ENCODE data around the gene ESYT1.
"Not testable (repeated sequence)": the region's sequence is repeated elsewhere in the genome, so short reads cannot be mapped to it uniquely, and the experiment has no call there.

Gene ESYT1

GRCh38 chr12:56103823-56104108 lies 24.3 kb upstream of the ESYT1 start:
- no peak for DNase-seq

DNA sequence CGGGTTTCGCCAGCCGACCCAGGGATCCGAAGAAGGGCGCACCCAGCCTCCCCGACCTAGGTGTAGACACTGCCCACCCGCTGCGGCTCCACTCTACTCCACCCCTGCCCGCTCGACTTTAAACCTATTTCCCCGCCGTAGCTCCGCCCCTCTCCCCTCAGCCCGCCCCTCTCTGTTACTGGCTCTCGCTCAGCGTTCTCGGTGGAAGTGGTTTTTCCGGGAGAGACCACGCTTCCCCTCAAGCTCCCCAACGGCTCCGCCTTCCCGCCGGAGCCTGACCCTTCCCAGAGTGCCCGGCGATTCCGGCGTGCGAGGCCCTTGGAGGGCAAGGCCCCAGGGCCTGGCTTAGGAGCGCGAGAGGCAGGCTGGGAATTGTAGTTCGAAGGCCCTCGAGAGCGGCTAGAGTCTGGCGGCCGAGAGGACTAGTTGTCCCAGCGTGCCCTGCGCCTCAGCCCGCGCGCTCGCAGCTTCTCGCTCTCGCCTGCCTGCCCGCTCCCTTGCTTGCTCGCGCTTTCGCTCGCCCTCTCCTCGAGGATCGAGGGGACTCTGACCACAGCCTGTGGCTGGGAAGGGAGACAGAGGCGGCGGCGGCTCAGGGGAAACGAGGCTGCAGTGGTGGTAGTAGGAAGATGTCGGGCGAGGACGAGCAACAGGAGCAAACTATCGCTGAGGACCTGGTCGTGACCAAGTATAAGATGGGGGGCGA lies 23.8 kb upstream of the ESYT1 start, which contains the start of gene PA2G4:
Gene PA2G4 (plus strand): TSS at position 451 of the 706 bp plus-strand sequence. CDS start 179 bp downstream, at position 630.
- DNase-seq = peak; percentile 96 to 97

DNA sequence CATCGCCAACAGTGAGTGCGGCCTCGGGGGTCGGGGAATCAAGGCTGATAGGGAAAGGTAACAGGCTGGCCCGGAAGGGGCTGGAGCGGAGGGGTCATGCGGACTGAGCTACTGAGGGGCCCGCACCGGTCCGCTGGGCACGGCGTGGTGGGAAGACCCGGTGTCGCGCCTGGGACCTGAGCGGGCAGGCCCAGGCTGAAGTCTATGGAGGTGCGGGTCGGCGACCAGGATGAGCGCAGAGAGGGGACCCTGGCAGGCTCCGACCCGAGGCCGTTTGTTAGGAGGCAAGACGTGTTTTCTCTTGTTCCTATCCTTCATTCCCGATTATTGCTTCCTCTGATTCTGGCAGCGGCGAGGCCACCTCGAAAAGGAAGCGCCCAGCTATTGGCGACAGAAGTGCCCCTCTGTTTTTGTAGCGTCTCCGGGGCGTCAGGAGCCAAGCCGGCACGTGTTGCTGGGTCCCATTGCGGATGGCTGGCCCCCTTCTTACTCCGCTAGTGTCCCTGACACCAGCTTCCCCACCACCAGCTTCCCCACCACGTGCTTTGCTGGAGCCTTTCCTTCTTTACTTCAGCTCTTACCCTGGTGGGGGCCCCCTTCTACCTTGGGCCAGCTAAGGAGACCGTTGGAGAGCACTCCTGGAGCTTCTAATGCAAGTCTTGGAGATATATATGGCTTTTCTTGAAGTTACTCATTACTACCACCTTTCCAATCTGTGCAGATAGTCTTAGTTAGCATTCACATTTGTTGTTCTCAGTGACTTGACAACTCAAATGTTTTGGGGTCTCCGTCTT lies 23.1 kb upstream of the ESYT1 start:
- peak; percentile 16 to 41 for DNase-seq

DNA sequence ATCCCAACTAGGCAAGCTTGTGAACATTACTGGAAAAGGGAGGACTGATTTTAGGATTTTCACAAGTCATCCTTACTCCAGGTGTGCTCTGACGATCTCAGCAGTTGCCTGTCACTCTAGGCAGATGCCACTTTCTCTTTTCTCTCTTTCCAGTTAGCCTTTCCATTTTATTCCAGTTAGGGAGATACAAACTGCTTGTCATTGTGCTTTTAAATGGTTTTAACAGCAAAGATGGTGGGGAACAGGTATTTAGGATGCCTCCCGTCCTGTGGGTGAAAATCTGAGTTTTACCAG lies 22.5 kb upstream of the ESYT1 start:
- no peak for DNase-seq

GRCh38 chr12:56107242-56107641 lies 20.8 kb upstream of the ESYT1 start:
- DNase-seq = no peak

- no peak for DNase-seq
Measured at GRCh38 chr12:56110571-56110970, 17.5 kb upstream of the ESYT1 start.

DNA sequence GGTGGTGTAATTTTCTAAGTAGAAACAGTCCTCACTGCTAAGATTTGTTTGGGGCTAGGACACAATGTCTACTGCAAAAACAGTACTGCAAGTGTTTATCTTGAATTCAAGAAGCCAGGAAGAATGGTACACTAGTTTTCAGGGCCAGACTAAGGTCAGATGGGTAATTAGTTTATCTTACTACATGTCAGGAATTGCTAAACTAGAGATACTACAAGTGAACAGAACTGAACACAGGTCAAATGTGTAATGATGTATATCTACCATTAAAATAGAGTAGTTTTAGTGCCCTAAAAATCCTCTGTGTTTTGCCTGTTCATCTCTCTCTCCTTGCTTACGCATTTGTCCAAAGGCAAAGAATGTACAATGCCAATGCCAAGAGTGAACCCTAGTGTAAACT lies 14.0 kb upstream of the ESYT1 start:
- DNase-seq = no peak

DNA sequence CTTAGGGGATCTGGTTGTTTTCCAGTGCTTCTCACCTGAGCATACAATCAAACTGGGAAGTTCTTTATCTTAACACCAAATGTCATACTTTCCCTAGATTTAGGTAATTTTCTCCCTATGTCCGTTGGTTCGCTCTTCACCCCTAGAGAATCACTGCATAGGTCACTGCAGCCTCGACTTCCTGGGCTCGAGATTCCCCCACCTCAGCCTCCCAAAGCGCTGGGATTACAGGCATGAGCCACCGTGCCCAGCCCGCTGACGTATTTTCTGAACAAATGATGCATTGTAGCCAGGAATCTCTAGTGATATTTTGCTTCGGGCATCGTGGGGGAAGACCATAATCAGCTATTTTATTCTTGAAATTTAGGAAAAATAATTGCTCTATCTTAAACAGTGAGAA lies 12.7 kb upstream of the ESYT1 start:
- no peak for DNase-seq

DNA sequence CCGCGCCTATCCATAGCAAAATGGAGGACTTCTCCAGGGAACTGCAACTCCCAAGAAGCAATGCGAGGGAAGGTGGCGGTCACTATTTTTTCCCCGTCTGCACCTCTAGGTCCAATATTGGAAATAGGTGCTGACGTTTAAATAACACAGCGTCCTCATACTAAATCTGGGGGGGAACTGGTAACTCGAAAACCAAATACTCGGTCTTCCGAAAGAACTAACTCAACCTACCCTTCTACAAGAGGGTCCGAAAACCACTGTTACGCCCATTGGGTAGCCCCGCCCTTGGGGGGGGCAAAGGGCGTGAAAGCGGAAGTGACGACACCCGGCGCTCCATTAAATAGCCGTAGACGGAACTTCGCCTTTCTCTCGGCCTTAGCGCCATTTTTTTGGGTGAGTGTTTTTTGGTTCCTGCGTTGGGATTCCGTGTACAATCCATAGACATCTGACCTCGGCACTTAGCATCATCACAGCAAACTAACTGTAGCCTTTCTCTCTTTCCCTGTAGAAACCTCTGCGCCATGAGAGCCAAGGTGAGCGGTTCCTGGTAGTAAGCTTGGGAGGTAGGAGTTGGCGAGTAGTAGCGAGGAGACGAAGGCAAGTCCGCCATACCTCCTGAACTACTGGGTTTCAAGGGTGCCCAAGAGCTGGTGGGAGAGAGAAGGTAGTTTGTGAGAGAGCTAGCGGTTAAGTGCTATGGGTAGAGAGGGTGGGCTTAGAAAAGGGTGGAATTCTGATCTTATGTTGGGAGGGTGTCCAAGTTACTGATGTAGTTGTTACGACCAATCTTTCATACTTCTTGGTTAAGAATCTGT lies 11.6 kb upstream of the ESYT1 start, which contains the start of gene RPL41:
Gene RPL41 (plus strand): TSS at position 367 of the 815 bp plus-strand sequence.
- DNase-seq = peak; percentile 90 to 92

- DNase-seq = not testable (repeated sequence)
Measured at GRCh38 chr12:56117082-56117706, 10.9 kb upstream of the ESYT1 start.

- DNase-seq = peak; percentile 92 to 98
Measured at GRCh38 chr12:56117778-56118687, 10.0 kb upstream of the ESYT1 start, which contains the start of gene ZC3H10. TSS of gene ZC3H10 (plus strand) at chr12:56118266. CDS start at chr12:56120563, 2,297 bp downstream.

GRCh38 chr12:56118688-56119357 lies 9.2 kb upstream of the ESYT1 start:
- no peak for DNase-seq

GRCh38 chr12:56119361-56119796 lies 8.7 kb upstream of the ESYT1 start:
- DNase-seq = peak; percentile 43 to 67

GRCh38 chr12:56120158-56120846 lies 7.8 kb upstream of the ESYT1 start:
- no peak for DNase-seq

DNA sequence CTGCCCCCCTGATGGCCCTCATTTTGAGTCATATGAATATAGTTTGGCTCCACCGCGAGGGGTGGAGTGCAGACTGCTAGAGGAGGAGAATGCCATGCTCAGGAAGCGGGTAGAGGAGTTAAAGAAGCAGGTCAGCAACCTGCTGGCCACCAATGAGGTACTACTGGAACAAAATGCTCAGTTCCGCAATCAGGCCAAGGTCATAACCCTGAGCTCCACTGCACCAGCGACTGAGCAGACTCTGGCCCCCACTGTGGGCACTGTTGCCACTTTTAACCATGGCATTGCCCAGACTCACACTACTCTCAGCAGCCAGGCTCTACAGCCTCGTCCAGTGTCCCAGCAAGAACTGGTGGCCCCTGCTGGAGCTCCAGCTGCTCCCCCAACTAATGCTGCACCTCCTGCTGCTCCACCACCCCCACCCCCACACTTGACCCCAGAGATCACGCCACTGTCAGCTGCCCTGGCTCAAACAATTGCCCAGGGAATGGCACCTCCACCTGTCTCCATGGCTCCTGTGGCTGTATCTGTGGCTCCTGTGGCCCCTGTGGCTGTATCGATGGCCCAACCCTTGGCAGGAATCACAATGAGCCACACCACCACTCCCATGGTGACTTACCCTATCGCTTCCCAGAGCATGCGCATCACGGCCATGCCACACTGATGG lies 6.7 kb upstream of the ESYT1 start:
- no peak for DNase-seq

- DNase-seq = no peak
Measured at GRCh38 chr12:56122637-56123036, 5.4 kb upstream of the ESYT1 start.

DNA sequence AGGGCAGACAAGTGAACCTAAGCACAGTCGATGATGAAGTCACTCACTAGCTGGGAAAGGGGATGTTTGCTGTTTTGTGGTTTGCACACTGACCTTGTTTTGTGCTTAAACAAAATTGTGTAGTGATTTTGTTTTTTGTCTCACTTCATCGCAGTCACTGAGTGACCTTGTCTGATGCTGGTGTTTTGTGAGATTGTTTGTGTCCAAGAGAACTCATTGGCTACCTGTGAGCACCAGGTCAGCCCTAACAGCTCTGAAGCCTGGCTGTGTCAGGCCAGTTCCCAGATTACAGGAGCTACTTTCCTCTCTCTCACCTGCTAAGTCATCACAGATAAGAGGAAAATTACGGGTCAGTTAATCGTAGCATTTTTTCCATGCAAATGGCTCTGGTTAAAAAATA lies 3.9 kb upstream of the ESYT1 start:
- DNase-seq = no peak

DNA sequence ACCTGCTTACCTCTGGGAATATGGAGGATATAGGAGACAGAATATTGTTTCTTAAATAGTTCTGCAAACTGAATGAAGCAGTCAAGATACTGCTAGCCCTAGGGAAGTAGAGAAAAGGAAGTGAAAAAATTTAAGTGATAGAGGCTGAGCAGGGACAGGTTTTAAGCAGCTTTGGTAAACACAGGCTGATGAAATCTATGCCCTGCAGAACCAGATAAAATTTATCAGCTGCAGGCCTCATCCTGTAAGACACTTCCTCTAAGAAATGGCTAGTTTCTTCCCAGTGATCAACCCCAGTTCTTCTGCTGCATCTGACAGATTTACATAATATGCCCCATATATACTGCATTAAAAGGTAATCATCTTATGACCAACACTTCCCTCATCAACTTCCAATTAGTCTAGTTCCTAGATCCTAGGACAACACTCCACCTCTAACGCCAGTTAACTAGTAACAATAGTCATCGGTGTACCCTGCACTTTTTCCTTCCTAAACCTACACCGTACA lies 1.3 kb upstream of the ESYT1 start:
- DNase-seq = no peak

- DNase-seq = no peak
Measured at GRCh38 chr12:56127485-56127887, 581 bp upstream of the ESYT1 start.

- no peak for DNase-seq
Measured at GRCh38 chr12:56128670-56129205, 671 bp downstream of the ESYT1 start.

Data from stimulated activated CD4-positive, alpha-beta T cell treated with anti-CD3 and anti-CD28 coated beads, Interleukin-4, amount 100 ng/mL, for 4 hours (primary cell).